HG03354 (cell line): Measurements from ENCODE around the gene SLIT3.

Experiments used
- ATAC-seq: cut with Tn5 transposase; IDR thresholded peaks from one replicate; pipeline ENCODE4 v1.9.1; 2021; ENCODE audit warnings: mild to moderate bottlenecking; ENCODE audit not compliant: unreplicated experiment, poor library complexity, severe bottlenecking

The SLIT3 gene

DNA sequence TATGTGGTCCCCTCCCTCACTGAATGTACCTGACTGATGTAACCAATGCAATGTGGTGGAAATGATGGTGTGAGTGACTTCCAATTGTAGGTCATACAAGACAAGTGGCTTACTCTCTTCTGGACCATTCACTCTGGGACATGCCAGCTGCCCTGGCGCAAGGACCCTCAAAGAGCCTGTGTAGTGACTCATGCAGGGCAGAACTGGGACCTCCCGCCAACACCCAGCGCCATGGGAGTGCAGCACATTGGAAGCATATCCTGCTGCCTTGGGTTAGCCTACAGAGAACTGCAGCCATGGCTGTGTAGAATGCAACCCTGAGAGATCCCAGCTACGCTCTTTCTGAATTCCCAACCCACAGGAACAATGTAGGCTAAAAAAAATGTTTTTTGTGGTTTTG lies 631.8 kb downstream of the SLIT3 start:
- ATAC-seq = no peak

DNA sequence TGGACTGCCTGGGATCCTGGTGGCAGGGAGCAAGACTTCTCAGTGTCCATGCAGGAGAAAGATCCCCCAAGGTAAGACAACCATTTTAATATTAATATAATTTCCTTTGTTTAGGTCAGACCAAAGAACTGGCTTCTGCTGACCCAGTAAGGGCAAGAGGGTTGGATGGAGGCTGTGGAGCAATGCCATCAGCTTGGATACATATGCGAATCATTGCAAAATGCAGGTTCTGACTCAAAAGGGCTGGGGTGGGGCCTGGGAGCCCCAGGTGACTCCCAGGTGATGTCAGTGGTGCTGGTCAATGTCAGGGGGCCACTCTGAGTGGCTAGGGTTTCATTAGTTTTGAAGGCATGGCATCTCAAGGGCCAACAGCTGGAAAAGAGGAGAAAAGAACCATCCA lies 632.9 kb downstream of the SLIT3 start:
- ATAC-seq = no peak

GRCh38 chr5:168667301-168667840 lies 633.6 kb downstream of the SLIT3 start:
- ATAC-seq = no peak

- no peak for ATAC-seq
Observed at GRCh38 chr5:168666356-168666755, 634.6 kb downstream of the SLIT3 start.

DNA sequence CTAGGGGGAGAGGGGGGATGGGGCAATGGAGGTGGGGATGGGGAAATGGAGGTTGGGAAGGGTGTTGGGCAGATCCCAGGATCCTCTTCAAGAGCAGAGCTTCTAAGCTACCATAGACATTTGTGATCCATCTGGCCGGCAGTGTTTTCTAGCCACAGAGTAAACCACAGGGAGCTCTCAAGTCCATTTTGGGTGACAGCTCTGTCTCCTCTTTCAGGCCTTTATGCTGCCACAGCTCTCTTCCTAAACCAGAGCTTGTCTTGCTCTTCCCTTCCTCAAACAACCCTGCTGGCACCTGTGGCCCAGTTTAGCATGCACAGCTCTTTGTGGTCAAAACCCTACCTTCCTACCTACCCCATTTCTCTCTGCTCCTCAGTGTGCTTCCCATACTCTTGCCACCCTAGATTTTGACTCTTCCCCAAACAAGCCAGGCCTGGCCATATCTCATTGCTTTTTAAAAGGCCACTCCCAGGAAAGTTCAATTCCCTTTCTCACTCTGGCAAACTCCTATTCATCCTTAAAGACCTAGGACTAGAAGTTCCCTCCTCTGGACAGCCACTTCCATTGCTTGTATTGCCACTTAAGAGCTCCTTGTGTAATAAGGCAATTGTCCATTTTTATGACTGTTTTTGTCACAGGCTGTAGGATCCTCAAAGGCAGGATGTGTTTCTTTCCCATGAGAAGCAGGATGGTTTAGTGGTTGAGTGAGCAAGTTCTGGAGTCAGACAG lies 637.5 kb downstream of the SLIT3 start:
- ATAC-seq = no peak

- ATAC-seq = no peak
Observed at GRCh38 chr5:168661593-168662485, 639.1 kb downstream of the SLIT3 start.

GRCh38 chr5:168660691-168661090 lies 640.2 kb downstream of the SLIT3 start:
- no peak for ATAC-seq

DNA sequence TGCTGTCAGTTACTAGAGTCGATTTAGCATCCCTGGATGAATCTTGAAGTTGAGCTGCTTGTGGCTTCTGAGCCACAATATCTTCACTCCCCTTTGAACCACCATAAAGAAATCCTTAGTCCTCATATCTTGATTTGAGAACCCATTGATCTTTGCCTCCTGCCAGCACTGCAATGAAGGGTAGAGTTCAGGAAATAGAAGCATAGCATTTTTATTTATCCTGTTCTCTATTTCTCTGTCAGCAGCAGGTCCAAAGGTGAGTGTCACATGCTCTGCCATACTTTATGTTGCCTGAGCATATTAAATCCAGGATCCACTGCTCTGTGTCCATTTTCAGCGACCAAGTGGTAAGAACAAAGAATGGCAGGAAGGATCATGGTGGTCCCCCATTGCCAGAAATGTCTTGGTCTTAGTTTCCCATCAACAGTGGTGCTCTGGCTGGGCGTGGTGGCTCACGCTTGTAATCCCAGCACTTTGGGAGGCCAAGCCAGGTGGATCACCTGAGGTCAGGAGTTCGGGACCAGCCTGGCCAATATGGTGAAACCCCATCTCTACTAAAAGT lies 641.6 kb downstream of the SLIT3 start:
- ATAC-seq = no peak

- ATAC-seq = no peak
Observed at GRCh38 chr5:168658394-168658793, 642.5 kb downstream of the SLIT3 start.

DNA sequence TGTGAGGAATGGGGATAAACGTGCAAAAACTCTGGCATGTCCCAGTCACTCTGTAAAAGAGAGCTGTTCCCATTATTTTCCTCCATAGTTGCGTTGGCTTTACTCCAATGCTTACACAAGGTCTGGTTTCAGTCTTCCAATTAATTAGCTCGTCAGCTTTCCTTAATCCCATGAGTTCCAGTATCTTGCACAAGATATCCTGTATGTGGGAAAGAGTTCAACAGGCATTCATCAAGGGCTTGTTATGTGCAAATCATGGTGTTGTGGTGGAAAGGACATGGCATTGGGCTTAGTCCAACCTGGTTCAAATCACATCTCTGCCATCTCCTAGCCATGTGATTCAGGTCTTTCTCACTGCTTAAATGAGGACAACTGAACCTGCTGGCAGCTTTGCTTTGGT lies 644.3 kb downstream of the SLIT3 start:
- no peak for ATAC-seq

- ATAC-seq = no peak
Observed at GRCh38 chr5:168655316-168655715, 645.6 kb downstream of the SLIT3 start.

GRCh38 chr5:168654211-168654721 lies 646.7 kb downstream of the SLIT3 start:
- no peak for ATAC-seq

DNA sequence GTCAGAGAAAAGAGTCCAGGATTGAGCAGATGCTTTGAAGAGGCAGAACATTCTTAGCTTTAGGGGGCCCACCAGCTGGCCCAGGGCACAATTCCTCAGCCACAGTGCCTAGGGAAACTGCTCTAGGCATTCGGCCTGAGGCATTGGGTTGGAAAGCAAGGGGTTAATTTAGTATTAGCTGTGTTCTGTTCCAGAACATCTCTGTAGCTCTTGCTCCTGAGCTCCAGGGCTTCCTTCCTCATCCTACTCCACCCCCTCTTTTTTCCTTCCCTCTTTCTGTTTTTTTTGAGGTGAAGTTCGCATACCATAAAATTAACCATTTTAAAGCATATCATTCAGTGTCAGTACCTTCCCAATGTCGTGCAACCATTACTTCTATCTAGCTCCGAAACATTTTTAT lies 647.3 kb downstream of the SLIT3 start:
- no peak for ATAC-seq

DNA sequence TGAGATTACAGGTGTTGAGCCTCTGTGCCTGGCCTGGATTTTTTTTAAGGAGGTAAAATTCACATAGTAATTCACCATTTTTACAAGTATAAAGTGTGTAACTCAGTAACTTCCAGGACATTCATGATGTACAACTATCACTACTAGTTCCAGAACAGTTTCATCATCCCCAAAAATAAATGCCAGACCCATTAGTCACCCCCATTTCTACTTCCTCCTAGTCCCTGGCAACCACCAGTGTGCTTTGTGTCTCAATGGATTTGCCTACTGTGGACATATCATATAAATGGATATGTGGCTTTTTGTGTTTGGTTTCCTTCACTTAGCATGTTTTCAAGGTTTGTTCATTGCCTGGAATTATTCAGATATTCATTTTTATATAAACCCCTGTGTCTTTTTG lies 649.3 kb downstream of the SLIT3 start:
- no peak for ATAC-seq

DNA sequence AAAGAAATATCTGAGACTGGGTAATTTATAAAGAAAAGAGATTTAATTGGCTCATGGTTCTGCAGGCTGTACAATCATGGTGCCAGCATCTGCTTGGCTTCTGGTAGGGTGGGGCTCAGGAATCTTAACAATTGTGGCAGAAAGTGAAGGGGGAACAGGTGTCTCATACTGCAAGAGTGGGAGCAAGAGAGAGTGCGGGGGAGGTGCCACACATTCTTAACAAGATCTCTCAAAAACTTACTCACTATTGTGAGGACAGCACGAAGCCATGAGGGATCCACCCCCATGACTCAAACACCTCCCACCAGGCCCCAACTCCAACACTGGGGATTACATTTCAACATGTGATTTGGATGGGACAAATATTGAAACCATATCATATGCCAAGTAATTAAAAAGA lies 651.6 kb downstream of the SLIT3 start:
- ATAC-seq = no peak

DNA sequence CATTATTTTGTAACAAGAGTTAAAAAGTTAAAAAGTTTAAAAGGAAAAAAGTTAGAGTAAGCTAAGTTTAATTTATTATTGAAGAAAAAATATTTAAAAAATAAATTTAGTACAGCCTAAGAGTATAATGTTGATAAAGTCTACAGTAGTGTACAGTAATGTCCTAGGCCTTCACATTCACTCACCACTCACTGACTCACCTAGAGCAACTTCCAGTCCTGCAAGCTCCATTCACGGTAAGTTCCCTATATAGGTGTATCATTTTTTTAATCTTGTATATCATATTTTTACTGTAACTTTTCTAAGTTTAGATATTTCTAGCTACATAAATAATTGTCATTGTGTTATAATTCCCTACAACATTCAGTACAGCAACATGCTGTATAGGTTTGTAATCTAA lies 652.4 kb downstream of the SLIT3 start:
- no peak for ATAC-seq

DNA sequence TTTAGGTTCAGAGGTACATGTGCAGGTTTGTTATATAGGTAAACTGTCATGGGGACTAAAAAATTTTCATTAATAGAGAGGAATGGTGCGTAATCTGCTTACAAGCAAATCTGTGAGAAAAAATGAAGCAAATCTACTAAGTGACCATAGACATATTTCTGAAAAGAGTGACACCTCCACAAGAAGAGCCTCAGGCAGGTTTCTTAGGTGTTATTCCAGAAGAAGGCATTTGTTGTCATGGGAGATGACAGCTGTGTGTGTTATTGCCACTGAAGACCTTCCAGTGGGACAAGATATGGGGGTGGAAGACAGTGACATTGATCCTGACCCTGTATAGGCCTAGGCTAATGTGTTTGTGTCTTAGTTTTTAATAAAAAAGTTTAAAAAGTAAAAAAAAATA lies 652.9 kb downstream of the SLIT3 start:
- ATAC-seq = no peak

DNA sequence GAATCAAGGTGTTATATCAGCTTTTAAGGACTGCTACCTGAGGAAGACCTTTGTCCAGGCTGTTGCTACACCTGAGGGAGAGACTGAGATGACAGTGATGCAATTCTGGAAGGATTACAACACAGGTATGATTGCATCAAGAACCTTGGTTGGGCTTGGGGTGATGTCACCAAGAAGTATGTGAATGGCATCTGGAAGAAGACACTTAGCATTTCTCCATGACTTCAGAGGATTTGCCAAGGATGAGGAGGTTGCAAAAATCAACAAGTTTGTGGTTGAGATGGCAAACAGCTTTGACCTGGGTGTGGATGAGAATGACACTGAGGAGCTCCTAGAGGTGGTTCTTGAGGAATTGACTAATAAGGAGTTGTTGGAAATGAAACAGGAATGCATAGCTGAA lies 653.9 kb downstream of the SLIT3 start:
- ATAC-seq = no peak

- ATAC-seq = no peak
Observed at GRCh38 chr5:168646335-168646734, 654.6 kb downstream of the SLIT3 start.

- ATAC-seq = no peak
Observed at GRCh38 chr5:168645195-168645594, 655.7 kb downstream of the SLIT3 start.
